ENCODE results near the gene RHOB.
"Not testable (repeated sequence)": the region's sequence is repeated elsewhere in the genome, so short reads cannot be mapped to it uniquely, and the experiment has no call there.

Gene RHOB

DNA sequence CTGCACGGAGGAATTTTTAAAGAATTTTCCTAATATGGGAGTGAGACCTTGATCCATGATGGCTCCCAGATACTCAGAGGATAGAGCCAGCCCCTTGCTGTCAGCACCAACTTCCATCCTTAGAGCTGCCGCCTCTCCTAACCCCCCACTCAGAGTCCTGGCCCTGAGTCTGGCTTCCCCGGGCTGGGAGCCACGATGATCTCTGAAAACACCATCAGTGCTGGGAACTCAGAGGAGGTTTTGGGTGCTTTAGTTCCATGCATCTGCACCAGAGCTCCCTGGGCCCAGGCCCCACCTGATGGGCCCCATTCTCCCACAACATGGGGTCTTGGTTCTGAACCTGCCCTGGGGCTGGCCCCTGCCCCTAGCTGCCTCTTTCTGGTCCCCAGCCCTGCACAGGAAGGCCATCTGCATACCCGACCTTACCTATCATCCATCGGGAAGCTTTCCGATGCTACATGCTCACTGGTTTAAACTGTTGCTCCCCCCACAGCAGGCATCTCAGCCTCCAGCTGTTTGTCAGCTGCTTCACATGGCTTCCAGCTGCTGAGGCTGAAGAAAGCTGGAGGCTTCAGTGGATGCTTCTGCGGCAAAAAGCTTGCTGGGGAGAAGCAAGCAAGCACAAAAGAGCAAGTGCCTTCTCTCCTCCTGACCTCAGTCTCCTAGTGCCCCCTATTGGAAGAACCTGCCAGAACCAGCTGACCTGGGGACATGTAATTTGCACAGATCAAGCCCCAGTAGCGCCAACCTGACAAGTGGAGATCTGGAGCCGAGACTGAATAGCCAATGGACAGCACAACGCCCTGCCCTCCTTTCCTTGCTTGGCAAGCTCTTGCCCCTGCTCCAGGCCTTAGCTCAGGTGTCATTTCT, 24.2 kb upstream of the RHOB start:
- no peak for DNase-seq (ENCODE audit: low spot score)

DNA sequence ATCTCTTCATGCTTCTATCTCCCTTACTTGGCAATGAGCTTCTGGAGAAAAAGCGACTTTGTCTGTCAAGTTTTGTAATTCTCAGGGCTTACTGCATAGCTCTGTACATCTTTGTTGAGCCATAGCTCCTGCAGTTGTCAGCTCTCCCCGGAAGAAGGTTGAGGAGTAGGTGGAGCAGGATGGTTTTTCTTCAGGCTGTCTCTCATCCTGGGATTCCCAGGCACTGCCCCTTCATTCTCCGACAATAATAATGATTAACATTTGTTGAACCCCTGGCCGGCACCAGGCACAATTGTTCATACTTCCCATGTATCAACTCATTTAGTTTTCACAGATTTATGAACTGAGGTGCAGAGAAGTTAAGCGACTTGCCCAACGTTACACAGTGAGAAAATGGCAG, 23.5 kb upstream of the RHOB start:
- DNase-seq (ENCODE audit: low spot score): no peak

DNA sequence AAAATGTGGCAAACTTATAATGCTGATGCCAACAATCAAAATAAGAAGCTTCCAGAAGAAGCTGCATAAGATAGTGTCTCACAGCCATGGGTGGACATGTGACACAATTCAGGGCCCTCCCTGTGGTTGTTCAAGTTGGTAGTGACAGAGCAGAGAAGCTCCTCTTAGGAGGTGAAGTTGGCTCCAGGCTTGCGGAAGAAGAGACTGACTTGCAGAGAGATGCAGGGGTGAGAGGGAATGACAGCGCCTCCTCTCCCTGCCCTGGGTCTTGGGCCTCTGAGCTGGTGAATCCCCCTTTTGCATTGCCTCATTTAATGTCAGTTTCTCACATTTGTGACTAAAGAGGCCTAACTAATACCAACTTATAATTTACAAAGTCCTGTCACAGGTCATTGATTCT, 23.0 kb upstream of the RHOB start:
- DNase-seq (ENCODE audit: low spot score): no peak

DNA sequence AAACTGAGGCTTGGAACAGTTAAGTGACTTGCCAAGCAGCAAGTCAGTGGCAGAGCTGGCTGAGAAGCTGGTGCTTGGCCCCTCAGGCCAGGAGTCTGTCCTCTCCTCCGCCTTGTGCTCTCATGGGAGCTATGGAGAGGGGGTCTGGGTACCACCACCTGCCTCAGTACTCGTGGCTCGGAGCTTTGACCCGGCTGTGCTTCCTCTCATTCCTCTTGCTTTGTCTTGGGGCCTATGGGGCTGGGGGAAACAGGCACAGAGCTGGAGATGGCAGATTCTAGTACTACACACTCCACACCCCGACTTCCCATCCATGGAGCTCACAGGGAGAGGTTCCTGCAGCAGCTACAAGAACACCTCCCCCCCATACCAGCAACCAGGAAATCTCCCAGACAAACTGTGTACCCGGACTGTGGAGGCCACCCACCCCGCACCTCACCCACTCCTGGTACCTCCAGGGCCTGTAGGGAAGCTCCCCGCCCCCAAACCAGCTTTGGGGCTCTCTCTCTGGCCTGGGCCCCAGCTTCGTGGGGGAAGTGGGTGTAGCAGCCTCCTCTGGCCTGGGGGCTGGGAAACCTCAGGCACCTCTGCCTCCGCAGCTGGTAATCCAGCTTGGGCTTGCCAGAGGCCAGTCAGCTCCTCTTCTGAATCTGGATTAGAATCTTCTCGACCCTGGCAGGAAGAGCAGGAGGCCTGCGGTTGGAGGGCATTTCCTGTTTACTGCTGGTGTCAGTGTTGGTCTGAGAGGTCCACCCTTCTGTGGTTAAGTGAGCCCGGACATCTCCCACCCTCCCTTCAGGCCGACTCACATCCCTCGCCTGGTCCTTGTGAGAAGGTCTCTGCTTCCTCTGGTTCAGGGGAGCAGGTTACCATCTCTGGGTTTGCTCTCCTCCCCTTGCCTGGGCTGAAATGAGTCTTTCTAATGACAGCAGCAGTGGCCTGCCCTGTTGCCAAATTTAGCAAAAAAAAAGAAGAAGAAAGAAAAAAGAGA, 22.3 kb upstream of the RHOB start:
- DNase-seq (ENCODE audit: low spot score): peak; percentile 31

DNA sequence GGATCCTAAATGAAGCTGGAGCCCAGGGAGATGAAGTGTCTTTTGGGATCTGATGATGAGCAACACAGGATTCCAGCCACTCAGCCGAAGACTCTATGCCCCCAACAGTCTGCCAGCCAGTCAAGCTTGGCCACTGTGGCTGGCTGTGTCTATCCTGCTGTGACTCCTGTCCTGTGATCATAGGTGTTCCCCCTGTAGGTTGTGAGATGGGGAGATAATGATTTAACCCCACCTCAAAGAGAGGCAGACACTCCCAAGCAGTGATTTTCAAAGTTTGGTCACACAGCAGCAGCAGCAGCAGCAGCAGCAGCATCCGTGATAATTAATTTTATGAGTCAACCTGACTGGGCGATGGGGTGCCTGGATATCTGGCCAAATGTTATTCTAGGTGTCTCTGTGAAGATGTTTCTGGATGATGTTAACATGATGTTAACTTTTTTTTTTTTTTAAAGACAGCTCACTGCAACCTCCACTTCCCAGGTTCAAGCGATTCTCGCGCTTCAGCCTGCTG, 21.4 kb upstream of the RHOB start:
- no peak for DNase-seq (ENCODE audit: low spot score)

DNA sequence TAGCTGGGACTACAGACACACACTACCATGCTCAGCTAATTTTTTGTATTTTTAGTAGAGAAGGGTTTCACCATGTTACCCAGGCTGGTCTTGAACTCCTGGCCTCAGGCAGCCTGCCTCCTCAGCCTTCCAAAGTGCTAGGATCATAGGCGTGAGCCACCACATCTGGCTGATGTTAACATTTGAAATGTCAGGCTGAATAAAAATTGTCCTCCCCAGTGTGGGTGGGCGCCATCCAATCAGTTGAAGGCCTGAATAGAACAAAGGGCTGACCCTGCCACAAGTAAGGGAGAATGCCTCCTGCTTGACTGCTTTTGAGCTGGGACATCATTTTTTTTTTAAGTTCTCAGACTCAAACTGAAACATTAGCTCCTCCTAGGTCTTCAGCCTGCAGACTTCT, 21.0 kb upstream of the RHOB start:
- DNase-seq (ENCODE audit: low spot score): no peak

DNA sequence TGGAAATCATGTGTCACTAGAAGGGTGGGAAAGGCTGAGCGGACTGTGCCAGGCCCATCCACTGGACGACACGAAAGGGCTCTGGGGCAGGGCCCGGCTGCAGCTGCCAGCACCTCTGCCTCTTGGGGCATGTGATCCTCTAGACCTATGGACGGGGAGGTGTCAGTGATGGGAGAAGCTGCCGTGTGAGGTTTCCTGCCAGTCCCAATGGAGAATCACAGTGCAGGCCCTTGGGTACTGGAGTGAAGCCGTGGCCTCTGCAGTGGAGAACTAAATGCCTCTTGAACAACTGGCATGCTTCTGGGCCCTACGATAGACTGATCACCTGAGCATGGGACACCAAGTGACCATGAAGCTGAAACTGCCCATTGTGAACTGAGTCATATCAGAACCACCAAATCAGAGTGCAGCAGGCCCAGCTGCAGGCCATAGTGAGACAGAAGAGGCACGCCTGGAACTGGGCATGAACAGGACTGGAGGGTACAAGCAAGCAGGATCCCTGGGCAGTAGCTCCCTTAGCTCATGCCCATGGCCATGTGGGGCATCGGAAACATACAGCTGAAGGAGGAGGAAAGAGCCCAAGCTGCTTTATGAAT, 18.8 kb upstream of the RHOB start:
- no peak for DNase-seq (ENCODE audit: low spot score)

DNA sequence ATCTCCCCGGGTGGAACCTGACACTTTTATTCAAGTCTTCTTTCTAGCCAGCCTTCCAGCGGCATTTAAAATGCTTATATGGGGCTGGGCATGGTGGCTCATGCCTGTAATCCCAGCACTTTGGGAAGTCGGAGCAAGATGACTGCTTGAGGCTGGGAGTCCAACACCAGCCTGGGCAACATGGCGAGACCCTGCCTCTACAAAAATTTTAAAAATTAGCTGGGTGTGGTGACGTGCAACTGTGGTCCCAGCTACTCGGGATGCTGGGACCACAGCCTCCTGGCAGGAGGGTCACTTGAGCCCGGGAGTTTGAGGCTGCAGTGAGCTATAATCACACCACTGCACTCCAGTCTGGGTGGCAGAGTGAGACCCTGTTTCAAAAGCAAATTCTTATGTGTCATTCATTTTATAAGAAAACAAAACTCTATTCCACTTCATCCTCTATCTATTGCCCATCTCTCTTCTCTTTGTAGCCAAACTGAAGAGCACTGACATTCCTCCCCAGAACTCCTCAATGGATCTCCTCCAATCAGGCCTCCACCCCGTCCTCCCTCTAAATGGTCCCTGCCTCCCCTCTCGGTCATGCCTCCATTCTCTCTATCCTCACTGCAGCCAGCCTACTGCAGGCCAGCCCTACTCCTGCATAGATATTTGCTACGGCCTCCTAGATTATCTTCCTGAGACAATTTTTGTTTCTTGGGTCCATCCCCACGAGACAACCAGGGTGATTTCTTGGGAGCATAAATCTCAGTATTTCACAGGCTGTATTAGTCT, 18.0 kb upstream of the RHOB start:
- DNase-seq (ENCODE audit: low spot score): no peak

DNA sequence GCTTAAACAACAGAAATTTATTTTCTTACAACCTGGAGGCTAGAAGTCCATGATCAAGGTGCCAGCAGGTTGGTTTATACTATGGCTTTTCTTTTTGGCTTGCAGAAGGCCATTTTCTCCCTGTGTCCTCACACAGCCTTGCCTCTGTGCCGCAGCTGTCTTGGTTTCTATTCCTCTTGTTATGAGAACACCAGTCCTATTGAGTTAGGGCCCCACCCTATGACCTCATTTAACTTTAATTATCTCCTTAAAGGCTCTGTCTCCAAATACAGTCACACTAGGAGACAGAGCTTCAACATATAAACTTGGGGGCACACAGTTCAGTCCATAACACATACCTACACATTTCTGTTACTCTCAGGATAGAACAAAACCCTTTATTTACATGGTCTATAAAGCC, 17.3 kb upstream of the RHOB start:
- no peak for DNase-seq (ENCODE audit: low spot score)

DNA sequence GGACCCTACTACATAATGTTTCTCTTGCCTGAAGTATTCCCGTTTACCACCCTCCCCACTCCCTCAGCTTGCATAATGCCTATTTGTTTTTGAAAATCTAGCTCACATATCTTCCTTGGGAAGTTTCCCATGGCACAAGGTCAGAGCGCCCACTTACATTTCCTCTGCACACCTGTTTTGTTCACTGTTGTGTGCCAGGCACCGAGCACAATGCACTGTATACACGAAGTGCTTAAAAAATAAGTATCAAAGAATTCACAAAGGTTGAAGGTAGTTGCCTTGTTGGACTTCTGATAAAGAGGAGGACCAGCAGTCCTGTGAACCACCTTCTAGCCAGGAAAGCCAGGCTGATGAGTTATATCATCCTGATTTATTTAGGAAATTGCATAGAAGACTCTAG, 16.8 kb upstream of the RHOB start:
- no peak for DNase-seq (ENCODE audit: low spot score)

DNA sequence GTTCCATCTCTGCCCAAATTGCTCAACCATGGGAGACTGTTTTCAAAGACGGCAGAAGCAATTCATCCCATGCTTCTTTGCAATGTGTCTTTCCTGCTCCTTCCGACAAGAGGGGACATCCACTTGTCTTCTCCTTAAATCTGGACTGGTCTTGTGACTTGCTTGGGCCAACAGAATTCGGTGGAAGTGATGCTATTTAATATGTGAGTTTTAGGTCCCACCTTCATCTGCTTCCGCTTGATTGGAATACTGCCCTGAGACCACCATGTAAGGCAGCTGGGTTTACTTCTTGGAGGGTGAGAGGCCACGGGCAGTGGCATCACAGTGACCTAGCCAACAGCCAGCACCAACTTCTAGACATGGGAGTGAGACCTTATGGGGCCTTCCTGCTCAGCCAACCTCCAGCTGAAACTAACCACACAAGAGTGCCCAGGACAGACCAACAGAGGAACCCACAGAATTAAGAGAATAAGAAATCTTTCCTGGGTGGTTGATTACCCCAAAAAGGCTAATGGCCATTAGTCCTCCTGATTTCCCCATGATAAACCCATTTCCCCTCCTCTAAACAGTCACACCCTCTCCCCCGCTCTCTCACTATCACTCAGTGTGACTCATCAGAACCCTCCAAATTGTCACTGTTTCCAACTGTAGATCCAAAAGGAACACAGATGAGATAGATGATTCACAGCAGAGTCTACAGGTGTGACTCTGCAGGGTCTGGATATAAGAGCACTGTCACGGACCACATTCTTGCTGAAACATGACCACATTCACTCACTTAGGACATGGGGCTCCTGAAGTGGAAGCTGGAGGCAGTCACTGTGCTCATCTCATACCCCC, 16.2 kb upstream of the RHOB start:
- no peak for DNase-seq (ENCODE audit: low spot score)

DNA sequence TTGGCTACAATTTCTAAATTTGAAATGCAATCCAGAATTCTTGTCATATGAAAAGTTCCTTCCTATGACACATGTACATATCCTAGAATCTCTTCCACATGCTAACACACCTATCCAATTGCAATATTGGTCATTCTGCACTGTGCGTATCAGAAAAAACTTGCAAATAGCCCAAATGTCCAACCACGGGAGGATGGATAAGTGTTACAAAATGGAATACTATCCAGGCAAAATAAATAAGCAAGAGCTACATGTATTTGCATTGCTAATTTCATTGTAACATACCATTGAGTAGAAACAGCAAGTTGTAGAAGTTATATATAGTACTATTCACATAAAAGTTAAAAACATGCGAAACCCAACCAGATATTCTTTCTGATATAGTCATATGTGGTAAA, 15.6 kb upstream of the RHOB start:
- DNase-seq (ENCODE audit: low spot score): no peak

DNA sequence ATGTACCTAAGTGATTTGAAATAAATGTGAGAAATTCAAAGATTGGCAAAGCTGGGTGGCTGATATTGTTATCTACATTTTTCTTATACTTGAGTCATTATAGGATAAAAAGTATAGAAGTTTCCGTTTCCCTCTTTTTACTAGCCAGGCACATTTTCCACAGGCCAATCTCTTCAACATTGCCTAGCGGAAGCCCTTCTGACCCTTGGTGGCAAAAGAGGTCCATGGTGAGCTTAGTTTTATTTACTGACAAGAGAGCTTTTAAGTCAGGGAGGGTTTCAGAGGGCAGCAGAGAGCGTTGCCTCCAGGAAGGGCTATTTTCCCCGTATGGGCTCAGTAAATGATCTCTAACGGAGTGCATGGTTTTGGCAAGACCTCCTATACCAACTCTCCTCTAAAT, 15.1 kb upstream of the RHOB start:
- DNase-seq (ENCODE audit: low spot score): no peak

DNA sequence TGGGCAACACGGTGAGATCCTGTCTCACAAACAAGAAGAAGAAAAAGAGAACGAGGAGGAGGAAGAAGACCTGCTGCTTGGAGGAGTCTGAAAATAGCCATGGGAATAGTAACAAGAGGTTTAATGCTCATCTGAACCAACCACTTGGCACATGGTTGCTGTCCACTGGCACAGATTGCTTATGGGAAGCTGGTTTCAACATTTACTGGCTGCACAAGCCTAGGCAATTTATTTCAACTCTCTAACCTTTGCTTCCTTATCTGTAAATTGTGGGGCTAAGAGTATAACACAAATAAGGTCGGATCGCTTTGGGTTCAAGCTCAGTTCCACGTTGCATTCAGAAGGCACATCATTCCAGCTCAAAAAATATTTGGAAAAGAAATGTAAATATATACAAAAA, 14.2 kb upstream of the RHOB start:
- DNase-seq (ENCODE audit: low spot score): no peak

DNA sequence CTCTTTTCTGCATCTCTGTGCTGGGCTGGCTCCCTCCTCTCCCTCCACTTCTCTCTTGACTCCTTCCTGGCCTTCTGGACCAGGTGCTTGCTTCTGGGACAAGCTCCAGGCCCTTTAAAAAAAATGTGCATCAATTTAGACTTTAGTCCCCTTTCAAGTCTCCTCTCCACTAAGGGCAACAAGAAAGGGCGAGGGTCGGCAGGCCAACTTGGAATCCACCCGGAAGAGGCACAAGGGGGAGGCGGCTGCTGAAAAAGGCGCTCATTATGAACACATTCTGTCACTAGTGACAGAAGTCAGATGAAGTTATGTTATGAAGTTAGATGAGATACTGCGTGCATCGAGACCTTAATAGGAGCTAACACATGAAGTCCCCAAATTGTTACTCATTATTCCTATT, 13.6 kb upstream of the RHOB start:
- DNase-seq (ENCODE audit: low spot score): no peak

DNA sequence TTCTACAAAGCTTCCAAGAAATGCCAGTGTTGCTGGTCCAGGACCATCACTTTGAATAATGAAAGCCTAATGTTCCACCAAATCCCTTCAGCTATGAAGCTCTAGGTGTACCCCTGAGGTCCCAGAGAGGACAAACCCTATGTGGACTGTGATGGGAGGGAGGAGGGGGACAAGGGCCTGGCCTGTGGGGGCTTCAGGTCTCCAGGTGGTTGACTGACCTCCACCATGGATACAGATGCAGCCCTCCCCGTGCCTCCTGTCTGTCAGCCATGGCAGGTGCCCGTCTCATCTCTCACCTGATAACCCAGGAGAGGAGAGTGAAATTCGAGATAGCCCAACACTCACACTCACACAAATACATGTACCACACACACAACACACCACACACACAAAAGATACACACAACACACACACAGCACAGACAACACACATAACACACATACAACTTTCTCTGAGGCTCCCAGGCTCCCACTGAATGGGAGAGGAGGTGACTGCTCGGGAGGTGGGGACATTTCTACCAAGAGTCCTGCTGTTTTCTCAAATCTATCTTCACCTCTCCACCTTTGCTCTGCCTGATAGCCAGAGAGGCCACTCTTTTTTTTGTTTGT, 12.8 kb upstream of the RHOB start:
- no peak for DNase-seq (ENCODE audit: low spot score)

DNA sequence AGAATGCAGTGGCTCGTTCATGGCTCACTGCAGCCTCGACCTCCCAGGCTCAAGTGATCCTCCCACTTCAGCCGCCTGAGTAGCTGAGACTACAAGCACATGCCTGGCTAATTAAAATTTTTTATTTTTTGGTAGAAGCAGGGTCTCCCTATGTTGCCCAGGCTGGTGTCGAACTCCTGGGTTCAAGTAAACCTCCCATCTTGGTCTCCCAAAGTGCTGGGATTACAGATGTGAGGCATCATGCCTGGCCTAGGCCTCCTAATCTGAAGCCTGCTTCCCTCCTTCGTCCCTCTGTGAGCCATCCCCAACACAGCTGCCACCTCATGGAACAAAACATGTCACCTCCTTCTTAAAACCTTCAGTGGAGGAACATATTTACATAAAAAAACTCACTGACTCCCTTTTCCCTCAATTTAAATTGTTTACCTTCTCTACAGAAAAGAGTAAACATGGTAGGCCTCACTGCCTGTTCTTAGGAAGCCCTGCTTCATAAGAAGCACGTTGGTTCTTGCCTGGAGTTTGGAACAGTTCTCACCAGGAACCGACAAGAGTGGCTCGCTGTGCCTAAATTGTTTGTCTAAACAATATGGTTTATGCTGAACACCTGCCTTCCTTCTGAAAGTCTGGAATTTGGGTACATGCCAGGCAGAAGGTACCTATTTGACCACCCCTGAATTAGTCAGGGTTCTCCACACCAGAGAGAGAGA, 12.1 kb upstream of the RHOB start:
- DNase-seq (ENCODE audit: low spot score): no peak

DNA sequence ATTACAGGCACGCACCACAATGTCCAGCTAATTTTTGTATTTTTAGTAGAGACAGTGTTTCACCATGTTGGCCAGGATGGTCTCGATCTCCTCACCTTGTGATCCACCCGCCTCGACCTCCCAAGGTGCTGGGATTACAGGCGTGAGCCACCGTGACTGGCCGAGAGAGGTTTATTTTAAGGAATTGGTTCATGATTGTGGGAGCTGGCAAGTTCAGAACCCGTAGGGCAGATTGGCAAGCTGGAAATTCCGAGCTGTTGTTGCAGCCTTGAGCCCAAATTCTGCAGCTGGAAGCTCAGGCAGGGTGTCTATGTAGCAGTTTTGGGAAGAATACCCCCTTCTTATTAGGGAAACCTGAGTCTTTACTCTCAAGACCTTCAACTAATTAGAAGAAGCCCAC, 11.4 kb upstream of the RHOB start:
- not testable (repeated sequence) for DNase-seq (ENCODE audit: low spot score)

DNA sequence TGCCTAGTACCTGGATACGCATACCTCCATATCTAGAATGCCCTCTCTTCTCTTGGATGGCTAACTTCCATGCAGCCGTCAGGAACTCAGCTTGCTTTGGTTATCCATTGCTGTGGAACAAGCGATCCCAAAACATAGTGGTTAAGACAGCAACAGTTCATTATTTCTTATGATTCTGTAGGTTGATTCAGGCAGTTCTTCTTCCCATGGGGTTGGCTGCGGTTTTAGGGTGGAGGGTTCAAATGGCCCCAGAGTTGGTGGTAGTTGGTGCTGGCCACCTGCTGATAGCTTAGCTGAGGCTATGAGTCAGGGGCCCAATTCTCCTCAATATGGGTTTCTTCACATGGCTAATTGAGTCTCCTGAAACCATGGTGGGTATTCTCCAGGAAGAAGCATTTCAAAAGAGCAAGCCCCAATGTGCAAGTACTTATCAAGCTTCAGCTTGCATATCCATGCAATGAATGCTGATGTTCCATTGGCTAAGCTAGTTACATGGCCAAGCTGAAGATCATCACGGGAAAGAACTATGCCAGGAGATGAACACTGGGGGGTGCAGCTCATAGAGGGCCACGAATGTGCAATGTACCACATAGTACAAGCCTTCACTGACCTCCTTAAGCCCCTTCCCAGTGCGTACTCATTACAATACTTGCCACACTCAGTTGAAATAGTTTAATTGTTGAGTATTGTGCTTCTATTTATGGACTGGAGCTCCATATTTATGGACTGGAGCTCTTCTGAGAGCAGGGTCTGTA, 10.0 kb upstream of the RHOB start:
- no peak for DNase-seq (ENCODE audit: low spot score)

Measured in CD4-positive, alpha-beta T cell treated with Interleukin-2 at 100 ng/mL for 4 hours (primary cell).